NCI-H82 (cell line): ENCODE results near the gene CD200.
"Not testable (repeated sequence)": the region's sequence is repeated elsewhere in the genome, so short reads cannot be mapped to it uniquely, and the experiment has no call there.

Source experiments
- DNase-seq: peaks from one replicate; lab custom pipeline; 2025; lab: John Stamatoyannopoulos, UW

Gene CD200

DNA sequence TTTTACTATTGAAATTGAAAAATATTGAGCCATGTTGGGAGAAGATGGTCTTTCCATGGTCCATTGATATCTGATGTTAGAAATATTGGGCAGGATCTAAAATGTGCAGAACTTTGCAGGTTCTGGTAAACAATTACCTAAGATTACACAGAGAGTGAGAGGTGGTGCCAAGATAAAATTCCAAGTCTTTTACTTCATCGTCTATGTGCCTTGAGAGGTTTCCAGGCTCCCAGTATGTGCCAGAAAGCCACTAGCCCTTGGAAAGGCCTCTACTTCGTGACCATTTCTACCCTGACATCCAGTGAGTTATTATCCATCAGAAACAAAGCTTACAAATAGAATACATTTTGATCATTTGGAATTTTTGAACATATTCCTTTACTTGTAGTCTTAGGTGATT, 27.6 kb downstream of the CD200 start:
- no peak for DNase-seq

DNA sequence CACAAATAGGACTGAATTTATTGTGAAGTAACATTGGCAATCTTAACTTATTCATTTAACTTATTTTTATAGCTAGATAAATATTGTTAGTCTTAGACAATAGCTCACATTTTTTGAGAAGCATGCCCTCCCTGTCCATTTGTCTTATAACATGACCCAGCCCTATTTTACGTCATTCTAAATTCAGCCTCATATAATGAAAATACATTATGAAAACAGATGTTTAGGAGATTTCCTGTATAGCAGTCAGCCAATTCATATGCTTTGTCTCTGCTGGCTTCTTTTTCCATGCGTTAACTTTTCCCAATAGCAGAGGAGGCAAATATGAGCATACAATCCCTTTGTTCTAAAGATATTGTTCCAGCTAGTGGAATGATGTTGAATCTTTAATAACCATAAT, 29.3 kb downstream of the CD200 start:
- DNase-seq: no peak

DNA sequence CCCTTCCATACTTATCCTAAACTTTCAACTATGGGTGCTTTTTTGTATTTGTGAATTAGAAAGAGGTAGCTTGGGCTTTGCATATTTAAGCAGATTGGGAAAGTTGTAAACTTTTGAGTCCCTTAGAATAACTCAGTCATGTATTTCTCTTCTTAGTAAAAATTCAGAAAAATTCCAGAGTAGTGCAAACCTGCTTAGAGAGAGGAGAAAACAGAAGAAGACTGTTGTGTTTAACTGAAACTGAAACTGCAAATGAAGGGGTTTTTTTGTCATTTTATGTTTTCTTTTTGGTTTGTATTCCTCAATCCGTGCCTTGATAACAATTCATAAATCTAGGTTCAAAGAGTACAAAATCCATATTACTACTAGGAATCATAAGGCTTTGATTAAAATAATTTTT, 31.3 kb downstream of the CD200 start:
- no peak for DNase-seq

DNA sequence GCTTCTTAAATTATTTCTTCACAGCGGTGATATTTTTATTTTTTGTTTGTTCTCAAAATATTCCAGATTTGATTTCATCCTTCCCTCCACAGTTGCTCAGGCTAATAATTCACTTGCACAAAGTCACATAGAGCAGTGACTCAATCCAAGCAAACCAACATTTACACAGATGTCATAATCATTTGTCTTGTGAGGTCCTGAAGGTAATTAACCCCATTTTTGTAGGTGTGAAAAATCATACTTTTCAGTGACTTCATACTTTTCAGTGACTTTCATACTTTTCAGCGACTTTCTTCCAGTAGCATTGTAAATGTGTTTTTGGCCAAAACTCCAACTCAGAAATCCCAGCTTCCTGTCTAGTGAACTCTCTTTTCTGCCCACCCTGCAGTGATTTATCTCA, 32.1 kb downstream of the CD200 start:
- DNase-seq: no peak

DNA sequence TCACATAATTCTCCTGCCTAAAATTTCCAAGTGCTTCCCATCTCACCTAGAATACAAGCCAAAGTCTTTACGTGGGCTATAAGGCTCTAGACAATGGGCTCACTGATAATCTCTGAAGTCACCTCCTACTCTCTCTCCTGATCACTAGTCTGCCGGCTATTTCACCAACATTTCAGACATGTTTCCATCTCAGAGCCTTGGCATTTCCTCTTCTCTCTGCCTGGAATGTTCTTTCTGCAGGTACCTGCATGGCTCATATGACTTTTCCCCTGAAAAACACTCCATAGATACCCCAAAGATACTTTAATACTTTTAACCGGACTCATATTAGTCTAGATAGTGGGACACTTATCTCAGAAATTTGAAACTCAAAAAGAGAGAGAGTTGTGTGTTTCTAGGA, 32.7 kb downstream of the CD200 start:
- no peak for DNase-seq

DNA sequence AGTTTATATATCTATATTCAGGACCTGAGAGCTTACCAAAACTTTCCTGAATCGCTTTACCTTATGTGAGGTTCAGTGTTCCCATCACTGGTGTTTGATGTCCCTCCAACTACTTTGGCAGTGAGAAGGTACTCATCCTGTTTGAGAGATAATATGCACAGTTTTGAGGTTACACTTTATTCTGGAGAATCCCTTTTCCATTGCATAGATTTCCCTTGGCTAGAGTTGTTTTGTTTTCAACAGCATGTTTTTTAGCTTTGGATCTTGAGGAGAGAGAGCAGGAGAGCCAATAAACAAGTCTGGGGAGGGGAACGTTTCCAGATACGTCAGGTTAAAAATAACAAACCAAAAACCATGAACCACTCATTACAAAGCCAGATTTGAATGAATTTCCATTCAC, 33.6 kb downstream of the CD200 start:
- no peak for DNase-seq

DNA sequence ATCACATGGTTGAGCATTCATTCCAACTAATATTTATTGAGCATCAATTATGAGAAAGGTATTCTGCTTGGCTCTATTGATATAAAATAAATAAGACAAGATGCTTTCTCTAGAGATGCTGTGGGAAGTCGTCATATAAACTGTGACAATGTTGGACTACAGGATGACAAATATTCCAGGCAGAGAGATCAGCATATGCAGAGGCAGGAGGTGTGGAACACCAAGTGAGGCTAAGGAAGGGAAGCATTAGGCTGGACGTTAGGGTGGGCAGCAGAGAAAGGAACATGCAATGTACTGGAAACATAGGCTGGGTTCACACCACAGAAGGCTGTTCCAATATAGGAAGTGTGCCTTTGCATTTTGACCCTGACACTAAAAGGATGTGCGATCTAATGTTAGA, 38.6 kb downstream of the CD200 start:
- DNase-seq: no peak

DNA sequence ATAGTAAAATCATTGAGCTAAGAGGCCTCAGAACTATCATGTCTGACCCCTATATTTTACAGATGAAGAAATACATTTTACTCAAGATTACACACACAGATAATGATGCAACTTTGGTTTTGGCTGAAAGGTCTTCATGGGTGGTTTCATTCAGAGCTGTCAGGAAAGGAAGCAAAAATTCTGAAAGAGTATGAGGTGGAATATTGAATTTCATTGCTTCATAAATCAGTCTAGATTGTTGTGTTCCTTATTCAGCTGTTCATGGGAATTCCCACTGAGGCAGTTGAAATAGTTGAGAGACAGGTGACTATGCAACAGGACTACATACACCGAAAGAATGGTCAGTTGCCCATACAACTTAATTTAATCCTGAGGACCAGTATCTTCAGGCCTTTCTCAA, 39.4 kb downstream of the CD200 start:
- no peak for DNase-seq

DNA sequence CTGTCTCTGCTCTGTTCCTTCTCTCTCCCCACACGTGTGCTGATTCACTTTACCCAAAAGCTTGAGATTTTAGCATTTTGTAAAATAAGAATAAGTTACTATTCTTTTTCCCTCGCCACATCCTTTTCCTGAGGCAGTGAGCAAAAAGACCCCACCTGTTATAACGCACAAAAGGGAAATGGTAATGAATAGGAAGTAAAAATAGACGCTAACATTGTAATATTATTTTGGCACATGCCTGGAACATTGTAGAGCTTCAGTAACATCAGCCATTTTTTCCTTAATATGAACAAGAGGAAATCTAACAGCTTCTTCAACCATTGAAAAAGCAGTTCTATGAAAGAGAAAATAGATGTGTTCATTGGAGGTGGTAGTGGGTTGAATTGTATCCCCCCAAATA, 40.5 kb downstream of the CD200 start:
- no peak for DNase-seq

DNA sequence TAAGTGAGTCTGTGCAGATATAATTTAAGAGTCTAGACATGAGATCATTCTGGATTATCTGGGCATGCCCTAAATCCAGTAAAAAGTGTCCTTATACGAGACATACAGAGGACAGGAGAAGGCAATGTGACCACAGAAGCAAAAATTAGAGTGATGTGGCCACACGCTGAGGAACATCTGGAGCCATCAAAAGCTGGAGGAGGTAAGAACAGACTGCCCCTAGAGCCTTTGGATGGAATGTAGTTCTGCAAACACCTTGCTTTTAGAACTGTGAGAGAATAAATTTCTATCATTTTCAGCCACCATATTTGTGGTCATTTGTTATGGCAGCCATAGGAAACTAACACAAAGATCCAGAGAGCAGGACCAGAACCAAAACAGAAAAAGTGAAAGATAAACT, 41.0 kb downstream of the CD200 start:
- no peak for DNase-seq

DNA sequence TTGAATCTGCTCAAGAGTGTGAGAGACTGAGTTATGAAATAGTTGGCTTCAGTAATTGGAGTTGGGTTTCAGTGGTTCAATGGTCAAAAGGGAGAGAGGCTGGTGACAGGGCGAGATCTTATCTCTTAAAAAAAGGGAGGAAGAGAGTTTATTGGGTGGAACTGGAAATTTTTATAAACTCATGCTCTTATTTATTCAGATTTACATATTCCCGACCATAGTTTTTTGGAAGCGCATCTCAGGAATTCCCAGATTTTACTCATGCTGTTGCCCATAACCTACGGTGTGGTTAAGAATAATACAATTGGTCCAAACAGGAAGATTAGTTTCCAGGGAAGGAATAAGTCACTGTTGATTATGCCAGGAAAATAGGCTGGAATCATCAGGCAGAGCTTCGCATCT, 41.4 kb downstream of the CD200 start:
- DNase-seq: no peak

DNA sequence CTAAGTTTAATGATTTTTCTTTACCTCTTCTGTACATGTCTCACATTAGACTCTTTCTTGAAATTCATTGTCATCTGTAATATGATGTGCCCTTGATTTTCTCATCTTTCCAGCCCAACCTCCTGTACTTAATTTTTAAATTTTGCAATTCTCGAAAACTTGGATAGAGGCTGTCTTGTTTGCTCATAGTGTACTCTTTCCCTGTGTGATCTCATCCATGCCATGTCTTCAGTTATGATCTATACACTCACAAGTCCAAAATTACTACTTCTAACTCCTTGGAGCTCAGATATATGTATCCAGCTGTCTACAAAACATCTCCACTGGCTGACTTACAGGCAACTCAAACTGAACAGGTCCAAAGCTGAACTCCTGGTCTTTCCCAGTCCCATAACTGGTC, 42.2 kb downstream of the CD200 start:
- no peak for DNase-seq

DNA sequence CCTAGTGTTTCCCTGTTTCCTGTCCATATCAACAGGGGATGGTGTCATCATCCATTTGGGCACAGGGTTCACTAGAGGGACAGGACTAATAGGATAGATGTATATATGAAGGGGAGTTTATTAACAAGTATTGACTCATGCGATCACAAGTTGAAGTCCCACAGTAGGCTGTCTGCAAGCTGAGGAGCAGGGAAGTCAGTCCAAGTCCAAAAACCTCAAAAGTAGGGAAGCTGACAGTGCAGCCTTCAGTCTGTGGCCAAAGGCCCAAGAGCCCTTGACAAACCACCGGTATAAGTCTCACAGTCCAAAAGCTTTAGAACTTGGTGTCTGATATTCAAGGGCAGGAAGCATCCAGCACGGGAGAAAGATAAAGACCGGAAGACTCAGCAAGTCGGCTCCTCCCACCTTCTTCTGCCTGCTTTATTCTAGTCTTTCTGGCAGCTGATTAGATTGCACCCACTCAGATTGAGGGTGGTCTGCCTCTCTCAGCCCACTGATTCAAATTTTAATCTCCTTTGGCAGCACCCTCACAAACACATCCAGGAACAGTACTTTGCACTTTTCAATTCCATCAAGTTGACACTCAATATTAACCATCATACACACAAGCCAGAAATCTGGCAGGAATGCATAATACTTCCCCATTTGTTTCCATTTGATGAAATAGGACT, 43.4 kb downstream of the CD200 start:
- DNase-seq: no peak

DNA sequence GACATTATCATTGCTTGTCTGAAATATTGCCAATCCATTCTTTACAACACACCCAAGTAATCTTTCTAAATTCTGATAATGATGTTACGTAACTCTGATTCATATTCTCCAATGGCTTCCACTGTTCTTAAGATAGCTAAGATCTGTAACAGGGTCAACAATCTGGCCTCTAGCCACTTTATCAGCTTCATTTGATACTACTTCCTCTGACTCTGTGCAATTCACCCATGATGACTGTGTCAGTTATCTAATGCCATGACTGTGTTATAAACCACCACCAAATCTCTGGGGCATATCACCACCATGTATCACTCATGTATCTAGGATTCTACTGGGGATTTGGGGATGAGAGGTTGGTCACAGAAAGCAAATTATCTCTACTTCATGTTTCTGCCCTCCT, 44.0 kb downstream of the CD200 start:
- no peak for DNase-seq

DNA sequence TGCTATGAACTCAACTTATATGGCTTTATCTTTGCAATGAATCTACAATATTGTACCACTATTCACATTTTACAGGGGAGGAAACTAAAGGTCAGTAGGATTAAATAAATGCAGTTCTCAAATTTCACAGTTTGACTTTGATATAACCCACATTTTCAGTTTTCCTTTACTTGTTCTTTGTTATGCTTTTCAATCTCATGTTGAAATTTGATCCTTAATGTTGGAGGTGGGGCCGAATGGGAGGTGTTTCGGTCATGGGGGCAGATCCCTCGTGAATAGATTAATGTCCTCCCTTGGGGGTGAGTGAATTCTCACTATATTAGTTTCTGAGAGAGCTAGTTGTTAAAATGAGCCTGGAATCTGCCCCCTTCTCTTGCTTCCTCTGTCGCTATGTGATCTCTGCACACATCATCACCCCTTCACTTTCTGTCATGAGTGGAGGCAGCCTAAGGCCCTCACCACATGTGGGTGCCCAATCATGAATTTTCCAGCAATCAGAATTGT, 44.7 kb downstream of the CD200 start:
- DNase-seq: no peak

DNA sequence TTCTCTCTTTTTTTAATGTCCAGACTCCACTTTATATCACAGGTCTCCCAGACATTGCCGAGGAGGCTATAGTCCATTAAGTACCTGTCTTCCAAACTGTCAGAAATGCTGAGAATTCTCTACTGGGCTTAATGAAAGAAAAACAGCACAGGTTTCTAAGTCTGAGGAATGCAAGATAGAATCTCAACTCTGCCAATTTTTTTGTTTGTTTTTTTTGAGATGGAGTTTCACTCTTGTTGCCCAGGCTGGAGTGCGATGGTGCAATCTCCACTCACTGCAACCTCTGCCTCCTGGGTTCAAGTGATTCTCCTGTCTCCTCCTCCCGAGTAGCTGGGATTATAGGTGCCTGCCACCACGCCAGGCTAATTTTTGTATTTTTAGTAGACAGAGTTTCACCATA, 45.4 kb downstream of the CD200 start:
- not testable (repeated sequence) for DNase-seq

DNA sequence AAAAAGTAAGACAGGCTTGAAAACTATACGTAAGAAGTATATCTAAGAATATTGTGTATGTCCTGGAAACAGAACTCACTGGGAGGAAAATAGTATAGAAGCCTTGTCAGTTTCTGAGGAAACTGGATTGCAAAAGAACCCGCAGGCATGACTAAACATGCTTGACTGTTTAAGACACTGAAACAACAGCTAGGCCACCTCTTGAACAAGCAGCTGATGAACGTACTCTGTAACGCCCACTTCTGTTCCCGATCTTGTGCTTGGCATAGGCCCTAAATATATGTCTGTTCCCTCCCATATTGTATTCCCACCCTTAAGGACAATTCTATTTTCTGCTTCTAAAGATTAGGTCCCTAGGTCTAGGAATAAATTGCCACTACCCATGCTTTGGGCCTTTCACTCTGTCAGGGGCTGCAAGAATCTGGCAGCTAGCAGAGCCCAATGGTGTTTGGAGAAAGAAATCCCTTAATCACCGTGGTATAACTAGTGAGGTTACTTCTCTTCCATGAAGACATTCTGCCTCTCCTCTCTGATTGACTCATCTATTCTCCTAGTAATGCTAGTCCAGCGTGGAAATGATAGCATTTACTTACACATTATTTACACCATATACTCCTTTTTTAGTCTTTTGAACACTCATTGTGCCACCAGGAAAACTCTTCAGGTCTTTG, 46.2 kb downstream of the CD200 start:
- no peak for DNase-seq

DNA sequence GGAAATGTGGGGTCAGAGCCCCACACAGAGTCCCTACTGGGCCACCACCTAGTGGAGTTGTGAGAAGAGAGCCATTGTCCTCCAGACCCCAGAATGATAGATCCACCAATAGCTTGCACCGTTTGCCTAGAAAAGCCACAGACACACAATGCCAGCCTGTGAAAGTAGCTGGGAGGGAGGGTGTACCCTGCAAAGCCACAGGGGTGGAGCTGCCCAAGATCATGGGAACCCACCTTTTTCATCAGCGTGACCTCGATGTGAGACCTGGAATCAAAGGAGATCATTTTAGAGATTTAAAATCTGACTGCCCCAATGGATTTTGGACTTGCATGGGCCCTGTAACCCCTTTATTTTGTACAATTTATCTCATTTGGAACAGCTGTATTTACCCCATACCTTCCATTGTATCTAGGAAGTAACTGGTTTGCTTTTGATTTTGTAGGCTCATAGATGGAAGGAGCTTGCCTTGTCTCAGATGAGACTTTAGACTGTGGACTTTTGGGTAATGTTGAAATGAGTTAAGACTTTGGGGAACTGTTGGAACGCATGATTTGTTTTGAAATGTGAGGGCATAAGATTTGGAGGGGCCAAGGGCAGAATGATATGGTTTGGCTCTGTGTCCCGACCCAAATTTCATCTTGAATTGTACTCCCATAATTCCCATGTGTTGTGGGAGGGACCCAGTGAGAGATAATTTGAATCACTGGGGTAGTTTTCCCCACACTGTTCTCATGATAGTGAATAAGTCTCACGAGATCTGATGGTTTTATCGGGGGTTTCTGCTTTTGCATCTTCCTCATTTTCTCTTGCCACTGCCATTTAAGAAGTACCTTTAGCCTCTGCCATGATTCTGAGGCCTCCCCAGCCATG, 49.0 kb downstream of the CD200 start:
- DNase-seq: no peak

DNA sequence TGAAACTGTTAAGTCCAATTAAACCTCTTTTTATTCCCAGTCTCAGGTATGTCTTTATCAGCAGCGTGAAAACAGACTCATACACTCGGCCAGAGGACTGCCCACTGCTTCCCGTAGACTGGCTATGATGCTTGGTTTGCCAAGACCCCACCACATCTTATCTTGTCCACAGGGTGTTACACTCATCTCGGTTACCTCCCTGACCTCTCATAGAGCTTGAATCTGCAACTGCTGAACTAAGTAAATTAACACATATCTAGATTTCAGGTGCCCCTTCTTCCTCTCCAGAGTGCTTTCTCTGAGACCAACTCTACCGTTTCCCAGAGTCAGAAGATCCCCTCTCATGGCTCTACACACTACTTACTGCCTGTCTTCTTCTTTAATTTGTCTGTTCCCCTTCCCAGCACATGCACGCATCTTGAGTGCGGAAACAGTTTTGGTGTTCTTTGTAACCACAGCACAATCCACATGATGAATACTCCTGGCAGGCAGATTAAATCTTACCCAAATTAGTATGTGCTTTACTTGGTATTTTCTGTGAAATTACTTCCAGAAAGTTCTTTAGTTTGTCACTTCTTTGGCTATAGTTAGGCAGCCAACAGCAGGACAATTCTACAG, 49.7 kb downstream of the CD200 start:
- DNase-seq: no peak

DNA sequence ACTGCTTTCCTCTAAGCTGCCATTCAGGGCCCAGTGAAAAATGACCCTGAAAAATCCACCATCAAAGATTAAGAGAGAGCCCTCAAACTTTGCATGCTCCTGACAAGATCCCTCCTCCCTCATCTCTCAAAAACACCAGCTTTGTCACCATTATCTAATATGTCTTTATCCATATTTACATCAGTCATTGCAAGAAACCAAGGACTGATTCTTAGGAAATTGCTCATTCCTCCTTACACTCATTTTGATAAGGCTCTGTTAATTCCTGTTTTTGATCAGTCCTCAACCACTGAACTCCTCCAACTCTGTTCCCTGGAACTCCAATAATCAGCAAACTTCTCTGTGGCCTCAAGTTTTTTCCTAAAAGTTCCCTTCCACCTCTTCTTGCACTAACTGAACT, 51.8 kb downstream of the CD200 start:
- no peak for DNase-seq

DNA sequence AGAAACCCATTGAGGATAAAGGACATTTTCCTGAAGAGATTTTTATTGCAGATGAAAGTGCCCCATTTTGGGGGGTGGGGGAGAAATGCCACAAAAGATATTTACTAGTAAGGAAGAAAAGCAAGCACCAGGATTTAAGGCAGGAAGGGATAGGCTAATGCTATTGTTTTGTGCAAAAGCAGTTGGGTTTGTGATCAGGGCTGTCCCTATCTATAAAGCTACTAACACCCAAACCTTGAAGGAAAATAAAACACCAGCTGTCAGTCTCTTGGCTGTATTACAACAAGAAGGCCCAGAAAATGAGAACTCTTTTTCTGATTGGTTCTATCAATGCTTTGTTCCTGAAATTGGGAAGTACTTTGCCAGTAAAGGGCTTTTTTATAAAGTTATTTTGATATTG, 56.0 kb downstream of the CD200 start:
- DNase-seq: no peak

DNA sequence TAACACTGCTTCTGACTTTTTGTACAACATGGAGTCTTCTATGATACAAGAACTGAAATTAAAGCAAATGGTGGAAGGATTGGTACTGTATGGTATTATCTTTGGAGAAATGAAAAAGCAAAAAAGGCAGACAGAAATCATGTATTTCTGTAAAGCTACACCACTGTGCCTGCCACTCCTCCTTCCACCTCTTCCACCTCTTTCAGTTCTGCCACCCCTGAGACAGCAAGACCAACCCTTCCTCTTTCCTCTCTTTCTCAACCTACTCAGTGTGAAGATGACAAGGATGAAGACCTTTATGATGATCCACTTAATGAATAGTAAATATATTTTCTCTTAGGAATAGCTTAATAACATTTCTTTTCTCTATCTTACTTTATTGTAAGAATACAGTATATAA, 57.0 kb downstream of the CD200 start:
- DNase-seq: no peak
